ENCODE results near the gene PLXDC1.
"Not testable (repeated sequence)": the region's sequence is repeated elsewhere in the genome, so short reads cannot be mapped to it uniquely, and the experiment has no call there.

PLXDC1 gene

GRCh38 chr17:39178536-39178935 is 27.1 kb upstream of the PLXDC1 start:
- no peak for DNase-seq

GRCh38 chr17:39177256-39177655 is 25.8 kb upstream of the PLXDC1 start:
- no peak for DNase-seq

- DNase-seq = no peak
These were observed 24.3 kb upstream of the PLXDC1 start for GRCh38 chr17:39175695-39176093.

- peak; percentile 64 to 66 for DNase-seq
These were observed 23.7 kb upstream of the PLXDC1 start for GRCh38 chr17:39174920-39175694.

GRCh38 chr17:39173526-39174274 is 22.3 kb upstream of the PLXDC1 start:
- DNase-seq = no peak

GRCh38 chr17:39173080-39173479 is 21.6 kb upstream of the PLXDC1 start:
- DNase-seq = no peak

DNA sequence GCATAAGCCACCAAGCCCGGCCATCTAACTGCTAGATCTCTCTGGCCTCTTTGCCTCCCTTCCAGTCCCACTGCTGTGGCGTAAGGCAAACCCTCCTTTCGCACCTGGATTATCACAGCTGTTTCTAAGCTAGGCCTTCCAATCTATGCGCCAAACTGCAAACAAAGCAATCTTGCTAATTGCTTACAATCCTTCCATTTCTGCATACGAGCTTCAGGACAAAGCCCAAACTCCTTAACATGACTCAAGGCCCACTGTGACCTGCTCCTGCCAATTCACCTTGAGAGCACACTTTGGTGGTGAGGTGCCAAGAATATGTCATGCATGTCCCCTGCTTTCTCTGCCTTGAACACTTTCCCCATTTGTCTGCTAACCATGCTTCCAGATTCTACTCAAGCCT is 20.5 kb upstream of the PLXDC1 start:
- no peak for DNase-seq

GRCh38 chr17:39170558-39170957 is 19.1 kb upstream of the PLXDC1 start:
- no peak for DNase-seq

- DNase-seq = no peak
These were observed 18.7 kb upstream of the PLXDC1 start for GRCh38 chr17:39170109-39170508.

DNA sequence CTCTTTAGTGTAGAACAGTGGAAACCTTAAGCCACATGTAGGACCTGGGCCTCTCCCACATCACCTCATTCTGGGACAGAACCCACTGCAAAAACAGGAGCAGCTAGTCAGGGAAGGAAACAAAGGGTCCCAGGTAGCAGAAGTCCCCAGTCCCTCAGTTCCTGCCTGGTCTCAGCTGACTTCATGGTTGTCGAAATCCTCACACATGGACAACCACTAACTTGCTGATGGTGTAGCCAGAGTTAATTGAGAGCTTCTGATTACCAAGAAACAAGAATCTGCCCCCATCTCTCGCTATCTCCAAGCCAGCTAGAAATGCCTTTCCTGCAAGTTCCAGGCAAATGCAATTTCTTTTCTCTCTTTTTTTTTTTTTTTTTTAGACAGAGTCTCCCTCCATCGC is 18.1 kb upstream of the PLXDC1 start:
- DNase-seq = no peak

DNA sequence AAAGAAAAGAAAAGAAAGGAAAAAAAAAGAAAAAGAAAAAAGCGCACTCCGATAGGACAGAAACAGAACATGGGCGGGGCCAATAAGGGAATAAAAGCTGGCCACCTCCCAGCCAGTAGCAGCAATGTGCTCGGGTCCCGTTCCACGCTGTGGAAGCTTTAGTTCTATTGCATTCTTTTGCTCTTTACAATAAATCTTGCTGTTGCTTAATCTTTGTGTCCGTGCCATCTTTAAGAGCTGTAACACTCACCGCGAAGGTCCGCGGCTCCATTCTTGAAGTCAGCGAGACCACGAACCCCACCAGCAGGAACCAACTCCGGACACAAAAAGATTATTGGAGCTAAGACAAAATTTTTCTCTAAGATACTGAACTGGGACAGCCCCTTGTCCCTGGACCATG is 17.7 kb upstream of the PLXDC1 start:
- no peak for DNase-seq

DNA sequence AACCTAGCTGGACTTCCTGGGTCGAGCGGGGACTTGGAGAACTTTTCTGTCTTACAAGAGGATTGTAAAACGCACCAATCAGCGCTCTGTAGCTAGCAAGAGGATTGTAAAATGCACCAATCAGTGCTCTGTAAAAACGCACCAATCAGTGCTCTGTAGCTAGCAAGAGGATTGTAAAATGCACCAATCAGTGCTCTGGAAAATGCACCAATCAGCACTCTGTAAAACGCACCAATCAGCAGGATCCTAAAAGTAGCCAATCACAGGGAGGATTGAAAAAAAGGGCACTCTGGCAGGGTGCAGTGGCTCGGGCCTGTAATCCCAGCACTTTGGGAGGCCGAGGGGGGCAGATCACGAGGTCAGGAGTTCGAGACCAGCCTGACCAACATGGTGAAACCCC is 17.1 kb upstream of the PLXDC1 start:
- not testable (repeated sequence) for DNase-seq

DNA sequence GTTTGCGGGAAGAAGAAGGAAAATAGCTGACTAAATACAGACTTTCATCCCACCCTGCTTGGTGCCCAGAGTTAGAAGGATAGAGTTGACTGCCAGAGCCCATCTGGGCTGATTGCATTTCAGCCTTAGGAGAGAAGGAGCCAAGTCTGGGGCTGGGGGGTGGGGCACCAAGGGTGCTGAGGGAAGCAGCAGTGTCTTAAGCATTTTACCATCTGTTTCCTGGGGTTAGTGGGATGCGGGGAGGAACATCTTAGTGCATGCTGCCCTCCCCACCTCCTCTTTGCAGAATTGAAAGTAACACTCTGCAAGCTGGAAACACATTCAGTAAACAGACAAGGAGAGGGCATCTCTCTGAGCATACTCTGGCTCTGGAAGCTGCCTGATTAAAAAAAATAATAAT is 16.0 kb upstream of the PLXDC1 start:
- no peak for DNase-seq

DNA sequence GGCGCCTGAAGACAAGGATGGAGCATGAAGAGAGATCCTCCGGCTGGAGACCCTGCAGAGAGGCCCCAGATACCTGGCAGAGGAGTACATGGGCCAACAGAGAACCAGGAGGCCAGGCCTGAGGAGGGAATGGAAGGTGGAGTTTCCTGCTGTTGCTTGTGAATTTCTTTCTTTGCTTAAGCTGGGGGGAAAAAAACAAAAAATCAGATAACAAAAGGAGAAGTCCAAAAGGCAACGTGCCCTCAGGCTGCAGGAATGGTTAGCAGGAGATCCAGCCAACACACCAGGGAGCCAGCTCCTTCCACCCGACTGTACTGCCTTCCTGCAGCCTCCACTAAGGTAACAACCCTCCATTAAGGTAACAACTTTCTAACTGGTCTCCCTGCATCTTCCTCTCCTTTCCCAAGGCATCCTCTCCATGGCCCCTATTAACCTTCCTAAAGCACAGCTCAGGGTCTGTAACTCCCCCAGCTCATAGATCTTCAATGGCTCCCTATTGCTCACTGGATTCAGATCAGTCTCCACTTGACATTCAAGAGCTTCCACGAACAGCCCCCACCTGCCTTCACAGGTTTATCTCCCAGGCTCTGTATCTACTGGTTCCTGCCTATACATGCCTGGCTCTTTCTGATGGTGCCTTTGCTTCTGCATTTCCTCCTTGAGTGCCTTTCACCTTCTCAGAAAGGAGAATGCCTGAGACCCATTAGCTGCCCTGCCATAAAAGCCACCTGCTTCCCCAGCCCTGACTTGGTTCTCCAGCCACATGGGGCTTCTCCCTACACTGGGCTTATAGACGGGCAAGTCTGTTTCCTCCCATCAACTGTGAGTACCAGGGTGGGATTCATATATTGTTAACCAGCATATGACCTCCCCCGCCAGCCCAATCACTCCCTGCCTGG is 15.2 kb upstream of the PLXDC1 start:
- no peak for DNase-seq

GRCh38 chr17:39165841-39166349 is 14.5 kb upstream of the PLXDC1 start, which contains the start of gene ARL5C:
Gene ARL5C (minus strand): TSS chr17:39166161. CDS start chr17:39165760, 401 bp downstream.
- no peak for DNase-seq

DNA sequence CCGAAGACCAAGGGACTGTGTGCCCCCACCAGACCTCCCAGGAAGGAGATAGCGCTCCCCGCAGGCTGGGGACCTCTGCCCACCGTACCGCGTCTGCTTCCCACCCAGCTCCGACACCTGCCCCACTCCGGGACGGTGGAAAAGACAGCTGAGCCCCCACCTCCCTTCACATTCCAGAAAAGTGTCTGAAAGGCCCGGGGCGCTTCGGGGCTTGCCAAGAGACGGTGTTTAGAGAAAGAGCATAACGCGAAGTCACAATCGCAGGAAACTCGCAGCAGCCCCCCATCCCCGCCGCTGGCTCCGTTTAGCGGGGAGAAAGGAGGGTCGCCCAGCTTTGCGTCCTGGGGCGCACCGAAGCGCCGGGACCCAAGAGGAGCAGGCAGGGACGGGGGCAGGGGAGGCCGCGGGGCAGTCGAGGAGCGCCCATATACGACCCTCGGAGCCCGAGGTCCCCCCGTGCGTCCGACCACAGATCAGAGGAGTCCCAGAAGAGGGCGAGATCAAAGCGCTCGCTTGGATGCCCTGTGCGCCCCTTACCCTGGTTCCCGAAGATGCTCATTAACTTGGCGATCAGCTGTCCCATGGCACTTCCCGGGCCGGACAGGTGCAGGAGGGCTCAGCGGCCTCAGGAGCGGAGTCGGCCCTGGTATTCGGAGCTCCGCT is 13.9 kb upstream of the PLXDC1 start:
- no peak for DNase-seq

GRCh38 chr17:39164675-39165143 is 13.3 kb upstream of the PLXDC1 start:
- DNase-seq = peak; percentile 65 to 70

- no peak for DNase-seq
These were observed 10.5 kb upstream of the PLXDC1 start for GRCh38 chr17:39161962-39162361.

DNA sequence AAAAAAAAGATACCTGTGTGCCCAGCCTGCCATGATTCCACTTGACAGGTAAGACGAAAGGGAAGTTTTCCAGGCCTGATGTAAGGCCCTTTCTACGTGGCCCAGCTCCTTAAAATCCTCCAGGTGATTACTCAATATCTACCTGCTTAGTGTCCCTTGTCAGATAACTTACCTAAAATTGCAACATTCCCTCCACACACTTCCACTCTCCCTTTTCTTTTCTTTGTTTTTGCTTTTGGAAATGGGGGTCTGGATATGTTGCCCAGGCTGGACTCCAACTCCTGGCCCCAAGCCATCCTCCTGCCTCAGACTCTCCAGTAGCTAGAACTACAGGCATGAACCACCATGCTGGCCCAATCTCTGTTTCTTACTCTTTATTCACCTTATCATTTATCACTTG is 7.2 kb upstream of the PLXDC1 start:
- no peak for DNase-seq

- no peak for DNase-seq
These were observed 5.1 kb upstream of the PLXDC1 start for GRCh38 chr17:39156491-39156890.

DNA sequence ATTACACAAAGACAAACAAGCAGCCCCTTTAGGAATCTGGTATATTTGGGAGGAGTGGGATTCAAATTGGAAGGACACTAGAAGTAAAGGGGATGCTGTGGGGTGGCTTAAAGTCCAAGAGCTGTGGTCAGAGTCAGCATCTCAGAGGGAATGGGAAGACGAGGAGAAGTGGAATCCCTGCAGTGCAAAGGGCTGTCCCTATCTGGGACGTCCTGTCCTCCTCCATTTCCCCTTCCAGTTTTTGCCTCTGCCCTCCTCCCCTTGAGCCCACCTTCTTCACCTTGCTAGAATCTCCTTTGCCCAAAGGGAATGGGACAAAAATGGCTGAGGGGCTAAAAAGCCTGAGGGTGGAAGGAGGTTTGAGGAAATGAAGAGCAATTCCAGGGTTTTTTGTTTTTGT is 4.2 kb upstream of the PLXDC1 start:
- DNase-seq = no peak

DNA sequence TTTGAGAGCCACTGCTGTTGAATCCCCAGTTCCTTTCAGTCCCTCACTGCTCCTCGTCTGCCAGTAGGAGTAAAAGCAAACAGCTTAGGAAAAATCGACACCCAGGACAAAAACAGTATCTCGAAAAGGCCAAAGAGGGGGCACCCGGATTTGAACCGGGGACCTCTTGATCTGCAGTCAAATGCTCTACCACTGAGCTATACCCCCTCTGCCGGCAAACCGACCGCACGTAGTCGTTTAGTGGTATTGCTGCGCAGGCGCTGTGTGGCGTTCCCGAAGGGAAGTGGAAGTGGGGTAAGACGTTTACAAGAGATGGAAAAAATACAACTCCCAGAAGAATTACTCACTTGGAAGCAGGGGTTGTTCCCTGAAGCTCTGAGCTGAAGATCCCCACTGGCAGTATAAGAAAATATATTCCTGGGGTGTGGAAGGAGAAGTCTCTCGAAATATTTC is 2.2 kb upstream of the PLXDC1 start:
- peak; percentile 88 to 94 for DNase-seq

All from stimulated activated CD4-positive, alpha-beta T cell treated with anti-CD3 and anti-CD28 coated beads, Interleukin-4, amount 100 ng/mL, for 4 hours (primary cell).